Liver (tissue), 9 donors: ENCODE results near the gene XYLT1. TPM values are rescaled to one million over a fixed set of nuclear protein-coding genes. Genes with fewer than 3 reads are reported as not detected.

Experiments
- DNase-seq: peaks from one replicate; pipeline ENCODE4 v3.0.0-alpha.2; 2017; ENCODE audit warnings: low spot score
- H3K27ac ChIP-seq, 2 donors: one replicate each; pipeline ENCODE4 v1.7.0; 2013; ENCODE audit warnings: inconsistent platforms in 2 of 2, low read length in 2 of 2, control low read depth in 1 of 2, low read depth in 1 of 2, mild to moderate bottlenecking in 1 of 2
- H3K27me3 ChIP-seq, 4 donors: one replicate each; pipeline versions ENCODE4 v1.6.1 to v1.7.0; 2013; ENCODE audit warnings: low read length in 3 of 4, inconsistent platforms in 1 of 4, mild to moderate bottlenecking in 1 of 4, moderate library complexity in 1 of 4; ENCODE audit not compliant: control insufficient read depth in 4 of 4, insufficient read depth in 4 of 4
- H3K36me3 ChIP-seq, 4 donors: one replicate each; pipeline versions ENCODE4 v1.6.1 to v1.7.0; 2013; ENCODE audit warnings: low read length in 3 of 4, mild to moderate bottlenecking in 3 of 4, low read depth in 1 of 4, moderate library complexity in 1 of 4; ENCODE audit not compliant: control insufficient read depth in 4 of 4, insufficient read depth in 3 of 4
- H3K4me1 ChIP-seq, 4 donors: one replicate each; pipeline versions ENCODE4 v1.6.1 to v1.7.0; 2013; ENCODE audit warnings: low read length in 3 of 4, mild to moderate bottlenecking in 3 of 4, moderate library complexity in 1 of 4; ENCODE audit not compliant: control insufficient read depth in 4 of 4, insufficient read depth in 4 of 4
- H3K4me3 ChIP-seq, 3 donors: one replicate each; pipeline versions ENCODE4 v1.6.1 to v1.7.0; 2013; ENCODE audit warnings: low read length in 3 of 3, control low read depth in 1 of 3, low read depth in 1 of 3, mild to moderate bottlenecking in 1 of 3
- H3K9ac ChIP-seq, 2 donors: one replicate each; pipeline ENCODE4 v1.7.0; 2013; ENCODE audit warnings: low read length in 2 of 2, mild to moderate bottlenecking in 2 of 2, moderate library complexity in 2 of 2, control low read depth in 1 of 2, low read depth in 1 of 2
- H3K9me3 ChIP-seq, 4 donors: one replicate each; pipeline versions ENCODE4 v1.6.1 to v1.7.0; 2013; ENCODE audit warnings: low read length in 3 of 4; ENCODE audit not compliant: control insufficient read depth in 4 of 4
- ATF3 ChIP-seq: IDR thresholded peaks from 2 replicates; pipeline ENCODE4 v1.6.1; 2016; ENCODE audit warnings: antibody characterized with exemption
- CTCF ChIP-seq: fragments of 150-350 bp; IDR thresholded peaks from 2 replicates; pipeline ENCODE4 v1.5.1; 2017; ENCODE audit warnings: improper control_type of control experiment, low read depth, low read length; ENCODE audit not compliant: missing input control
- EGR1 ChIP-seq, 2 donors: IDR thresholded peaks; 2 replicates each; pipeline ENCODE4 v1.6.1; 2016 to 2018; ENCODE audit warnings: antibody characterized with exemption in 2 of 2, low read depth in 2 of 2
- GABPA ChIP-seq, 2 donors: IDR thresholded peaks in 1 of 2; conservative IDR thresholded peaks in 1 of 2; 2 replicates each; pipeline ENCODE4 v1.6.1; 2016; ENCODE audit warnings: antibody characterized with exemption in 2 of 2, mild to moderate bottlenecking in 1 of 2, moderate library complexity in 1 of 2
- HNF4A ChIP-seq, 2 donors: conservative IDR thresholded peaks; 2 replicates each; pipeline ENCODE4 v1.6.1; 2016; ENCODE audit warnings: antibody characterized with exemption in 2 of 2, mild to moderate bottlenecking in 2 of 2
- MAX ChIP-seq: IDR thresholded peaks from 2 replicates; pipeline ENCODE4 v1.6.1; 2016; ENCODE audit warnings: antibody characterized with exemption
- RAD21 ChIP-seq, 2 donors: IDR thresholded peaks; 2 replicates each; pipeline ENCODE4 v1.6.1; 2016; ENCODE audit warnings: antibody characterized with exemption in 2 of 2, mild to moderate bottlenecking in 2 of 2
- REST ChIP-seq: IDR thresholded peaks from 2 replicates; pipeline ENCODE4 v1.6.1; 2016; ENCODE audit warnings: antibody characterized with exemption, mild to moderate bottlenecking
- RXRA ChIP-seq, 2 donors: IDR thresholded peaks; 2 replicates each; pipeline ENCODE4 v1.6.1; 2017 to 2018; ENCODE audit warnings: antibody characterized with exemption in 2 of 2, mild to moderate bottlenecking in 1 of 2
- SP1 ChIP-seq: IDR thresholded peaks from 2 replicates; pipeline ENCODE4 v1.6.1; 2018; ENCODE audit warnings: antibody characterized with exemption, mild to moderate bottlenecking
- TAF1 ChIP-seq: conservative IDR thresholded peaks from 2 replicates; pipeline ENCODE4 v1.6.1; 2016; ENCODE audit warnings: antibody characterized with exemption, mild to moderate bottlenecking
- ZBTB33 ChIP-seq: IDR thresholded peaks from 2 replicates; pipeline ENCODE4 v1.6.1; 2016; ENCODE audit warnings: antibody characterized with exemption
- WGBS: extraction: QIAGEN DNeasy Blood & Tissue Kit; methylation state at CpG from one replicate; pipeline ENCODE4 v1.1.7; 2013; 5-methylcytosine and 5-hydroxymethylcytosine counted together
- polyA plus RNA-seq, 2 donors: library from polyadenylated mRNA; stranded (reverse) in 1 of 2; unstranded in 1 of 2; fragments of 200-250 nt in 1 of 2; fragments of >200 nt in 1 of 2; fragmentation: Nextera tagmentation in 1 of 2; extraction: Ambion mirVana in 1 of 2; gene quantifications; one replicate each; pipeline versions ENCODE4 v1.2.1 to v1.2.3, GENCODE V29; 2013 to 2015
- total RNA-seq, 2 donors: library from RNA; depleted of rRNA; stranded (reverse); fragments of >200 nt; gene quantifications; one replicate each; pipeline ENCODE4 v1.2.3, GENCODE V29; 2014
- donor health status: healthy.
- donor health status: healthy.
- donor health status: healthy.
- donor health status: healthy.
- donor health status: healthy.

Gene XYLT1
- total and polyA plus RNA-seq, 4 donors = 0.25 to 2.3 (median 0.53) TPM

GRCh38 chr16:17416461-17417311, 54.1 kb downstream of the XYLT1 start:
- Histone ChIP-seq H3K27me3 (no peaks in the 10 kb centered on the region), H3K36me3 (no peaks in the 10 kb centered on the region), H3K9ac (peak overlapping the region in 1 of 2 donors; percentile 31), H3K27ac (no peak overlapping the region), H3K4me3 (no peak overlapping the region), H3K4me1 (no peaks in the 10 kb centered on the region), H3K9me3 (peaks cover 2 to 6% (median 4%) of the 10 kb centered on the region in 4 donors)
- 25% methylated on average over 14 of the region's 14 CpGs for WGBS
- no peak for DNase-seq
- no peak for TF ChIP-seq RXRA (IDR thresholded peaks at IDR 0.05)
- TF ChIP-seq SP1 = no peak
- TF ChIP-seq ATF3 = no peak
- no peak for TF ChIP-seq TAF1
- peak; percentile 6 for TF ChIP-seq CTCF
- no peak for TF ChIP-seq HNF4A (conservative IDR thresholded peaks at IDR 0.05)
- no peak for TF ChIP-seq EGR1 (IDR thresholded peaks at IDR 0.05; ENCODE audit: low read depth in 2 of 2)
- TF ChIP-seq GABPA (IDR thresholded peaks at IDR 0.05 in 1 of 2, conservative IDR thresholded peaks at IDR 0.05 in 1 of 2) = no peak
- no peak for TF ChIP-seq REST
- peak in 1 of 2 donors; percentile 24 for TF ChIP-seq RAD21 (IDR thresholded peaks at IDR 0.05)
- TF ChIP-seq MAX = no peak

- Histone ChIP-seq H3K9ac (no peak overlapping the region), H3K4me3 (no peak overlapping the region), H3K27me3 (no peaks in the 10 kb centered on the region), H3K27ac (no peak overlapping the region), H3K9me3 (peaks cover 2 to 6% (median 4%) of the 10 kb centered on the region in 4 donors), H3K4me1 (no peaks in the 10 kb centered on the region), H3K36me3 (no peaks in the 10 kb centered on the region)
- DNase-seq = no peak
- 86% methylated on average over 8 of the region's 8 CpGs for WGBS
- no peak for TF ChIP-seq ZBTB33
Observed at GRCh38 chr16:17414916-17415315, 55.8 kb downstream of the XYLT1 start.
